ENCODE results near the gene FAM181A.
A peak's percentile ranks its signal among the peaks of the same experiment; 100 is the strongest.

FAM181A gene

GRCh38 chr14:93962701-93963601 is 35.8 kb downstream of the FAM181A start:
- DNase-seq (ENCODE audit: low spot score) = peak; percentile 55

- no peak for DNase-seq (ENCODE audit: low spot score)
Observed at GRCh38 chr14:93963692-93964091, 36.5 kb downstream of the FAM181A start.

- no peak for DNase-seq (ENCODE audit: low spot score)
Observed at GRCh38 chr14:93964281-93964680, 37.1 kb downstream of the FAM181A start.

GRCh38 chr14:93964820-93965286 is 37.7 kb downstream of the FAM181A start:
- no peak for DNase-seq (ENCODE audit: low spot score)

GRCh38 chr14:93965287-93965821 is 38.2 kb downstream of the FAM181A start:
- no peak for DNase-seq (ENCODE audit: low spot score)

GRCh38 chr14:93965946-93966474 is 38.9 kb downstream of the FAM181A start:
- no peak for DNase-seq (ENCODE audit: low spot score)

- DNase-seq (ENCODE audit: low spot score) = peak; percentile 43
Observed at GRCh38 chr14:93967637-93968250, 40.6 kb downstream of the FAM181A start.

GRCh38 chr14:93969082-93969828 is 42.1 kb downstream of the FAM181A start:
- no peak for DNase-seq (ENCODE audit: low spot score)

- DNase-seq (ENCODE audit: low spot score) = peak; percentile 22
Observed at GRCh38 chr14:93970585-93970964, 43.4 kb downstream of the FAM181A start.

- DNase-seq (ENCODE audit: low spot score) = no peak
Observed at GRCh38 chr14:93970965-93971634, 44.0 kb downstream of the FAM181A start.

GRCh38 chr14:93971635-93972027 is 44.5 kb downstream of the FAM181A start:
- no peak for DNase-seq (ENCODE audit: low spot score)

GRCh38 chr14:93972618-93973205 is 45.6 kb downstream of the FAM181A start:
- DNase-seq (ENCODE audit: low spot score) = no peak

GRCh38 chr14:93973607-93974006 is 46.5 kb downstream of the FAM181A start:
- no peak for DNase-seq (ENCODE audit: low spot score)

GRCh38 chr14:93974299-93974698 is 47.2 kb downstream of the FAM181A start:
- DNase-seq (ENCODE audit: low spot score) = no peak

- no peak for DNase-seq (ENCODE audit: low spot score)
Observed at GRCh38 chr14:93974833-93975232, 47.7 kb downstream of the FAM181A start.

- DNase-seq (ENCODE audit: low spot score) = peak; percentile 69
Observed at GRCh38 chr14:93975791-93976476, 48.8 kb downstream of the FAM181A start.

GRCh38 chr14:93976477-93977057 is 49.4 kb downstream of the FAM181A start, which contains the start of gene ASB2:
ASB2 (minus strand) TSS chr14:93976570; CDS start chr14:93964539, 12,031 bp downstream.
- peak; percentile 31 for DNase-seq (ENCODE audit: low spot score)

GRCh38 chr14:93977171-93977570 is 50.0 kb downstream of the FAM181A start:
- no peak for DNase-seq (ENCODE audit: low spot score)

- no peak for DNase-seq (ENCODE audit: low spot score)
Observed at GRCh38 chr14:93977790-93978581, 50.8 kb downstream of the FAM181A start.
